Pancreas (tissue), 10 donors: ENCODE results near the gene CPNE7. TPM values are rescaled to one million over a fixed set of nuclear protein-coding genes. Genes with fewer than 3 reads are reported as not detected.

Experiments
- ATAC-seq, 4 donors: fragments of 200-7000 bp; cut with Tn5 transposase; one replicate each; pipeline versions ENCODE4 v1.8.0 to v1.9.1; 2020; ENCODE audit warnings: mild to moderate bottlenecking in 4 of 4, moderate library complexity in 4 of 4
- DNase-seq, 6 donors: peaks; one replicate each; pipeline ENCODE4 v3.0.0-alpha.2; 2020
- FAIRE-seq: peaks from 2 replicates; lab custom pipeline; 2012; peaks lifted over from hg19 to GRCh38; lab: Jason Lieb, UNC
- H3K27ac ChIP-seq, 4 donors: fragments of 200-600 bp; sonication (generic); 1 replicate in 3 of 4; 2 replicates in 1 of 4; pipeline versions ENCODE4 v1.5.0 to v1.8.0; 2020
- H3K27me3 ChIP-seq, 4 donors: fragments of 200-600 bp; one replicate each; pipeline ENCODE4 v1.8.0; 2021
- H3K36me3 ChIP-seq, 3 donors: fragments of 200-600 bp; sonication (generic) in 1 of 3; one replicate each; pipeline versions ENCODE4 v1.5.0 to v1.8.0; 2020 to 2021
- H3K4me1 ChIP-seq, 3 donors: fragments of 200-600 bp; one replicate each; pipeline ENCODE4 v1.8.0; 2021
- H3K4me3 ChIP-seq, 4 donors: fragments of 200-600 bp; sonication (generic) in 2 of 4; one replicate each; pipeline versions ENCODE4 v1.5.0 to v1.8.0; 2020 to 2021
- H3K9me3 ChIP-seq, 4 donors: fragments of 200-600 bp; one replicate each; pipeline ENCODE4 v1.8.0; 2021
- WGBS, 2 donors: extraction: QIAGEN DNeasy Blood & Tissue Kit; methylation state at CpG; one replicate each; pipeline ENCODE4 v1.1.7; 2013; 5-methylcytosine and 5-hydroxymethylcytosine counted together
- intact Hi-C, 3 donors: fragments of 100-400 bp; cut with DNase I; formaldehyde crosslinking; loops; one replicate each; pipeline versions ENCODE4 v1.11.1 to v1.14.2; 2022
- polyA plus RNA-seq, 2 donors: library from polyadenylated mRNA; stranded (reverse); fragments of 200-250 nt; gene quantifications; one replicate each; pipeline ENCODE4 v1.2.3, GENCODE V29; 2013
- total RNA-seq, 6 donors: library from RNA; stranded (reverse); fragmentation: NEBNext Ultra II Directional in 4 of 6; extraction: Animal tissue kit (Norgen Biotek cat#: 25700) in 4 of 6; gene quantifications; one replicate each; pipeline versions ENCODE4 v1.2.1 to v1.2.4, GENCODE V29; 2021 to 2023
- TF ChIP-seq, protein P1 (sequence below), 4 donors: fragments of 200-600 bp; sonication (generic) in 3 of 4; IDR thresholded peaks; one replicate each; pipeline versions ENCODE4 v1.5.0 to v1.8.0; 2021; ENCODE audit warnings: antibody characterized with exemption in 4 of 4
- donor health status: healthy with polysubstance abuse.
- donor health status: DM: no; HTN: no; CAD: no; lungs with moderate emphysema.
- donor health status: DM: no; HTN: no; CAD: no.
- donor health status: control.
- donor health status: control.
- donor health status: Bipolar disorder and iron deficiency.
- donor health status: DM: yes; HTN: yes; CAD: no.
- donor health status: DM: no; HTN: no; CAD: no.
- donor health status: DM: no; HTN: no; CAD: no.
- donor health status: DM: yes; HTN: yes; CAD: no.

CPNE7 gene
- total and polyA plus RNA-seq, 8 donors = 0.12 to 4.5 (median 1.0) TPM

DNA sequence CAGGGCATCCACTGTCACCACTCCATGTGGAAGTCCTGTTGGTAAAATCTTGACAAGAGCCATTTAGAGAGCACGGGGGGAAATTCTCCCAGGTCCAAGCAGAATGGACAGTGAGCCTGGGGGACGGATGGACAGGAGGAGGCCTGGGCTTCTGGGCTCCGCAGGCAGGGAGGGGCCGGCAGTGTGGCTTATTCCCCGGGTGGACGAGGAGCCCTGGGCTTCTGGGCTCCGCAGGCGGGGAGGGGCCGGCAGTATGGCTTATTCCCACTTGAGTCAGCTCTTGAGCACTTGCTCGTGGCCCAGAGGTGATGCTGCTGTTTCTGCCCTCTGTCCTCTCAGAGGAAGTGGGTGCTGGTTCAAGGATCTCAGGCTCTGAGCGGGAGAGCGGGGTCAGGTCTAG is 37.3 kb upstream of the CPNE7 start:
- Histone ChIP-seq H3K36me3 (peaks cover 0 to 33% (median 10%) of the 10 kb centered on the region in 3 donors), H3K27ac (no peak overlapping the region), H3K9me3 (no peaks in the 10 kb centered on the region), H3K27me3 (no peaks in the 10 kb centered on the region), H3K4me1 (no peaks in the 10 kb centered on the region), H3K4me3 (no peak overlapping the region)
- FAIRE-seq = no peak
- no peak for ATAC-seq
- 93 to 95% methylated on average over 12 of the region's 12 CpGs for WGBS, 2 donors
- DNase-seq = no peak
- intact Hi-C loops = no loop called here
- TF ChIP-seq, protein P1, sequence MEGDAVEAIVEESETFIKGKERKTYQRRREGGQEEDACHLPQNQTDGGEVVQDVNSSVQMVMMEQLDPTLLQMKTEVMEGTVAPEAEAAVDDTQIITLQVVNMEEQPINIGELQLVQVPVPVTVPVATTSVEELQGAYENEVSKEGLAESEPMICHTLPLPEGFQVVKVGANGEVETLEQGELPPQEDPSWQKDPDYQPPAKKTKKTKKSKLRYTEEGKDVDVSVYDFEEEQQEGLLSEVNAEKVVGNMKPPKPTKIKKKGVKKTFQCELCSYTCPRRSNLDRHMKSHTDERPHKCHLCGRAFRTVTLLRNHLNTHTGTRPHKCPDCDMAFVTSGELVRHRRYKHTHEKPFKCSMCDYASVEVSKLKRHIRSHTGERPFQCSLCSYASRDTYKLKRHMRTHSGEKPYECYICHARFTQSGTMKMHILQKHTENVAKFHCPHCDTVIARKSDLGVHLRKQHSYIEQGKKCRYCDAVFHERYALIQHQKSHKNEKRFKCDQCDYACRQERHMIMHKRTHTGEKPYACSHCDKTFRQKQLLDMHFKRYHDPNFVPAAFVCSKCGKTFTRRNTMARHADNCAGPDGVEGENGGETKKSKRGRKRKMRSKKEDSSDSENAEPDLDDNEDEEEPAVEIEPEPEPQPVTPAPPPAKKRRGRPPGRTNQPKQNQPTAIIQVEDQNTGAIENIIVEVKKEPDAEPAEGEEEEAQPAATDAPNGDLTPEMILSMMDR (IDR thresholded peaks at IDR 0.05) = no peak

DNA sequence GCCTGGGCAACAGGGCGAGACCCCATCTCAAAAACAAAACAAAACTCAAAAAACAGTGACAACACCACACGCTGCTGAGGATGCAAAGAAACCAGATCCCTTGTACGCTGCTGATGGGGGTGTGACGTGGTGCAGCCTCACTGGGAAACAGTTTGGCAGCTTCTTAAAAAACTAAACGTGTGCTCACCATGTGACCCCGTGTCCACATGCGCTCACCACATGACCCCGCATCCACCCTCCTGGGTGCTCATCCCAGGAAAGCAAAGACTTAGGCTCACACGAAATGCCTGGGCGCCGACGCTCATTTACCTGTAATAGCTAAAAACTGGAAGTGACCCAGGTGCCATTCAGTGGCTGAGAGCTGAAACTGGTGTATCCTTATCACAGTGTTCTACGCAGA is 35.0 kb upstream of the CPNE7 start:
- Histone ChIP-seq H3K27me3 (no peaks in the 10 kb centered on the region), H3K27ac (no peak overlapping the region), H3K36me3 (peaks cover 0 to 17% (median 4%) of the 10 kb centered on the region in 3 donors), H3K4me1 (no peaks in the 10 kb centered on the region), H3K4me3 (no peak overlapping the region), H3K9me3 (no peaks in the 10 kb centered on the region)
- WGBS, 2 donors = 86 to 89% methylated on average over 13 of the region's 13 CpGs
- TF ChIP-seq, protein P1 (IDR thresholded peaks at IDR 0.05) = no peak
- DNase-seq (no peak), ATAC-seq (no peak), FAIRE-seq (no peak)
- intact Hi-C loops = no loop called here

DNA sequence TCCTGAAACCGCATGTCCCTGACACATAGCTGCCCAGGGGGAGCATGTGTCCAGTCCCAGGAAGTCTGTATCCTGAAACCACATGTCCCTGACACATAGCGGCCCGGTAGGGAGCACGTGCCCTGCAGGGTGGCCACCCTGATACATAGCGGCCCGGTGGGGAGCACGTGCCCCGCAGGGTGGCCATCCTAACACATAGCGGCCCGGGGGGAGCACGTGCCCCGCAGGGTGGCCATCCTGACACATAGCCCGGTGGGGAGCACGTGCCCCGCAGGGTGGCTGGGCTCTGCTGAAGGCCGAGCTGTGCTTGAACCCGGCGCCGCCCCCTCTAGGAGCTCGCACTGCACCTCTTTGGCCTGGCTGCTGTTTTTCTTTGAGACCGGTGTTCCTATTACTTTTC is 33.8 kb upstream of the CPNE7 start:
- Histone ChIP-seq H3K4me3 (no peak overlapping the region), H3K27ac (no peak overlapping the region), H3K36me3 (peaks cover 0 to 21% (median 1%) of the 10 kb centered on the region in 3 donors), H3K9me3 (no peaks in the 10 kb centered on the region), H3K4me1 (no peaks in the 10 kb centered on the region), H3K27me3 (no peaks in the 10 kb centered on the region)
- ATAC-seq = no peak
- 93 to 94% methylated on average over 21 of the region's 21 CpGs for WGBS, 2 donors
- intact Hi-C loops = no loop called here
- no peak for FAIRE-seq
- TF ChIP-seq, protein P1 (IDR thresholded peaks at IDR 0.05) = no peak
- DNase-seq = no peak

DNA sequence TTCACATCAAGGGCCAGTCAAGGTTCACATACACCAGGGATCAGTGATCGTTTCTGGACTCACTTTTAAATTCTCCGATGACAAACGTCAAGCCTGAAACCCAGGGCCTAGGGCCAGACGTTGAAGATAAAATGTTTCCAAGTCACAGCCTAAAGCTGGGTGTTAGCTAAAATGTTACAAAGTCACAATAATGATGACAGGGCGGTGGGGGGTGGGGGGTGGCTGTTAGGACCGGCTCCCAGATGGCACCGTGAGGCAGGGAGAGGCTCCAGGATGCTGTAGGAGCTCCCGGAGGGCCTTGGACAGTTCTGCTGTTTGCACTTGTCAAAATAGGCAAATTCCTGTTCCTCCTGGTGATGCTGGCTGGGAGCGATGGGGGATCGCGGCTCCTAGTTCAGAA is 31.4 kb upstream of the CPNE7 start:
- FAIRE-seq (no peak), DNase-seq (no peak), ATAC-seq (no peak)
- no peaks in the 10 kb centered on the region for H3K27me3 ChIP-seq
- H3K9me3 ChIP-seq = no peaks in the 10 kb centered on the region
- WGBS, 2 donors = 85 to 90% methylated on average over 11 of the region's 11 CpGs
- no peaks in the 10 kb centered on the region for H3K4me1 ChIP-seq
- no peak overlapping the region for H3K4me3 ChIP-seq
- peaks cover 0 to 19% (median 0%) of the 10 kb centered on the region in 3 donors for H3K36me3 ChIP-seq
- TF ChIP-seq, protein P1 (IDR thresholded peaks at IDR 0.05) = no peak
- H3K27ac ChIP-seq = no peak overlapping the region
- intact Hi-C loops = no loop called here

DNA sequence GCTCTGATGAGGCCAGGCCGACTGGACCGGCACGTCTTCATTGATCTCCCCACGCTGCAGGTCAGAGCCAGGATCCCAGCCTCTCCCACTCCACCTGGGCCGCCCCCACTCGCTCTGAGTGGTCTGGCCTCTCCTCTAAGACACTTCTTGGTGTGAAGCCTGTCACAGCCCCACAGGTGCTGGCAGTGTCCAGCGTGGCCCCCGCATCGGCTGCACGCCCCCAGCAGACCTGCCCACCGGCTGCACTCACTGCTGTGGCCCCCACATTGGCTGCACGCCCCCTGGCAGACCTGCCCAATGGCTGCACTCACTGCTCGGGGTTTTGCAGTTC is 30.9 kb upstream of the CPNE7 start:
- H3K27ac ChIP-seq = no peak overlapping the region

More for the DNA sequence above, 30.9 kb upstream of the CPNE7 start:
- TF ChIP-seq, protein P1 (IDR thresholded peaks at IDR 0.05) = no peak
- Histone ChIP-seq H3K4me3 (no peak overlapping the region), H3K27me3 (no peaks in the 10 kb centered on the region), H3K9me3 (no peaks in the 10 kb centered on the region), H3K36me3 (peaks cover 0 to 25% (median 0%) of the 10 kb centered on the region in 3 donors), H3K4me1 (no peaks in the 10 kb centered on the region)
- FAIRE-seq = no peak
- 90 to 94% methylated on average over 13 of the region's 13 CpGs for WGBS, 2 donors
- intact Hi-C loops = no loop called here
- no peak for ATAC-seq
- no peak for DNase-seq
